HCT116 (cell line): ENCODE results near the gene NDUFAF4. TPM values are rescaled to one million over a fixed set of nuclear protein-coding genes. Genes with fewer than 3 reads are reported as not detected.

ENCODE experiments used
- ATAC-seq: fragments of 200-7000 bp; cut with Tn5 transposase; 2 replicates; pipeline ENCODE4 v1.9.1; 2020; ENCODE audit warnings: mild to moderate bottlenecking, moderate library complexity
- BruUV-seq: library from RNA; stranded (reverse); fragments of 400-500 nt; replicated peaks from 2 replicates; lab custom pipeline; 2021; lab: Mats Ljungman, UMichigan
- CTCF ChIA-PET: fragments of 300-600 bp; sonication (Branson Sonifier 250); formaldehyde crosslinking; loops from one replicate; lab custom pipeline; 2021; ENCODE audit warnings: antibody characterized with exemption; lab: Charles Lee
- POLR2A ChIA-PET: fragments of 300-600, 350-600 bp; sonication (Branson Sonifier 250); formaldehyde crosslinking; loops from one replicate; lab custom pipeline; 2021; ENCODE audit warnings: antibody characterized with exemption; lab: Charles Lee
- RAD21 ChIA-PET, 2 experiments: fragments of 300-600 bp; sonication (Branson Sonifier 250); formaldehyde crosslinking; loops; one replicate each; lab custom pipeline; 2023; ENCODE audit warnings: low total read pairs in 2 of 2; ENCODE audit not compliant: uncharacterized antibody in 2 of 2, unreplicated experiment in 2 of 2, low non-redundant PET in 1 of 2; lab: Charles Lee
- DNase-seq: peaks from one replicate; pipeline ENCODE4 v3.0.0-alpha.2; 2010; ENCODE audit warnings: low read depth, low spot score
- H2AFZ ChIP-seq: fragments of 200-600 bp; shearing (Covaris generic), sonication (generic); 2 replicates; pipeline ENCODE4 v1.6.1; 2017; ENCODE audit warnings: low read depth, mixed run types, mixed read lengths, antibody characterized with exemption, low read length; ENCODE audit not compliant: poor library complexity, severe bottlenecking
- H3K27ac ChIP-seq: 2 replicates; pipeline ENCODE4 v1.5.1; 2012; ENCODE audit warnings: low read depth, low read length
- H3K27me3 ChIP-seq: fragments of 200-600 bp; sonication (generic); 2 replicates; pipeline ENCODE4 v1.6.1; 2016; ENCODE audit warnings: mixed run types, low read length, mixed read lengths; ENCODE audit not compliant: insufficient read depth
- H3K36me3 ChIP-seq, 2 experiments: fragments of 200-500 bp in 1 of 2; fragments of 200-600 bp in 1 of 2; sonication (Bioruptor generic) in 1 of 2; sonication (generic) in 1 of 2; 2 replicates each; pipeline versions ENCODE4 v1.5.1 to v1.6.1; 2014 to 2016; ENCODE audit warnings: low read length in 2 of 2, inconsistent platforms in 1 of 2, mixed read lengths in 1 of 2, mixed run types in 1 of 2; ENCODE audit not compliant: insufficient read depth in 2 of 2, control insufficient read depth in 1 of 2
- H3K4me1 ChIP-seq, 2 experiments: fragments of 200-600 bp in 1 of 2; sonication (generic) in 1 of 2; 2 replicates each; pipeline versions ENCODE4 v1.5.1 to v1.6.1; 2012 to 2017; ENCODE audit warnings: low read length in 2 of 2, inconsistent platforms in 1 of 2, mild to moderate bottlenecking in 1 of 2, mixed read lengths in 1 of 2, mixed run types in 1 of 2, moderate library complexity in 1 of 2; ENCODE audit not compliant: insufficient read depth in 2 of 2, control insufficient read depth in 1 of 2
- H3K4me2 ChIP-seq: fragments of 200-600 bp; sonication (generic); 2 replicates; pipeline ENCODE4 v1.6.1; 2017; ENCODE audit warnings: mixed run types, low read length, mixed read lengths
- H3K4me3 ChIP-seq, 2 experiments: fragments of 200-600 bp in 1 of 2; sonication (generic) in 1 of 2; replicated peaks in 1 of 2; 2 replicates each; pipeline ENCODE4 v1.5.1; 2011 to 2016; ENCODE audit warnings: low read length in 2 of 2, control low read depth in 1 of 2, low read depth in 1 of 2, mild to moderate bottlenecking in 1 of 2, mixed read lengths in 1 of 2, mixed run types in 1 of 2
- H3K79me2 ChIP-seq: fragments of 200-600 bp; sonication (generic); 2 replicates; pipeline ENCODE4 v1.6.1; 2017; ENCODE audit warnings: mild to moderate bottlenecking, mixed run types, low read length, moderate library complexity, mixed read lengths; ENCODE audit not compliant: insufficient read depth
- H3K9ac ChIP-seq: fragments of 200-600 bp; sonication (generic); 2 replicates; pipeline ENCODE4 v1.6.1; 2016; ENCODE audit warnings: low read length, mixed read lengths
- H3K9me2 ChIP-seq: fragments of 200-600 bp; sonication (generic), shearing (Covaris generic); 2 replicates; pipeline ENCODE4 v1.6.1; 2017; ENCODE audit warnings: mixed run types, mild to moderate bottlenecking, moderate library complexity; ENCODE audit not compliant: insufficient read depth
- H3K9me3 ChIP-seq, 2 experiments: fragments of 200-500 bp in 1 of 2; fragments of 200-600 bp in 1 of 2; sonication (Bioruptor generic) in 1 of 2; sonication (generic) in 1 of 2; 2 replicates each; pipeline ENCODE4 v1.6.1; 2014 to 2017; ENCODE audit warnings: low read length in 2 of 2, mixed read lengths in 2 of 2, inconsistent platforms in 1 of 2, low read depth in 1 of 2, mild to moderate bottlenecking in 1 of 2, mixed run types in 1 of 2, moderate library complexity in 1 of 2; ENCODE audit not compliant: control insufficient read depth in 1 of 2, insufficient read depth in 1 of 2
- H4K20me1 ChIP-seq: fragments of 200-600 bp; sonication (generic), shearing (Covaris generic); 2 replicates; pipeline ENCODE4 v1.6.1; 2017; ENCODE audit warnings: mixed run types, mild to moderate bottlenecking, moderate library complexity; ENCODE audit not compliant: insufficient read depth
- ATF3 ChIP-seq: IDR thresholded peaks from 2 replicates; pipeline ENCODE4 v1.6.1; 2012
- CTCF ChIP-seq, 3 experiments: fragments of 200-600 bp in 1 of 3; sonication (generic) in 1 of 3; IDR thresholded peaks in 2 of 3; conservative IDR thresholded peaks in 1 of 3; 2 replicates each; pipeline ENCODE4 v1.5.1; 2012 to 2017; ENCODE audit warnings: low read depth in 2 of 3, low read length in 2 of 3, antibody characterized with exemption in 1 of 3, borderline replicate concordance in 1 of 3, control low read depth in 1 of 3, mild to moderate bottlenecking in 1 of 3, mixed read lengths in 1 of 3, mixed run types in 1 of 3, moderate library complexity in 1 of 3; ENCODE audit not compliant: insufficient read depth in 1 of 3
- ELF1 ChIP-seq: IDR thresholded peaks from 2 replicates; pipeline ENCODE4 v1.6.1; 2012; ENCODE audit warnings: low read depth, borderline replicate concordance
- EZH2 ChIP-seq: fragments of 200-600 bp; sonication (generic); IDR thresholded peaks from 2 replicates; pipeline ENCODE4 v1.6.1; 2017; ENCODE audit warnings: antibody characterized with exemption, mixed run types
- RAD21 ChIP-seq: IDR thresholded peaks from 2 replicates; pipeline ENCODE4 v1.6.1; 2012; ENCODE audit warnings: low read depth, mild to moderate bottlenecking
- SIN3A ChIP-seq: IDR thresholded peaks from 2 replicates; pipeline ENCODE4 v1.6.1; 2012; ENCODE audit warnings: low read depth
- SP1 ChIP-seq: IDR thresholded peaks from 2 replicates; pipeline ENCODE4 v1.6.1; 2012; ENCODE audit warnings: low read depth
- TCF7L2 ChIP-seq: IDR thresholded peaks from 2 replicates; pipeline ENCODE4 v1.7.0; 2011; ENCODE audit warnings: borderline replicate concordance, inconsistent platforms; ENCODE audit not compliant: insufficient read depth, insufficient read length; ENCODE audit errors: extremely low read depth
- ZBTB33 ChIP-seq: IDR thresholded peaks from 2 replicates; pipeline ENCODE4 v1.6.1; 2011; ENCODE audit warnings: mild to moderate bottlenecking, low read length, moderate library complexity; ENCODE audit not compliant: insufficient replicate concordance; ENCODE audit errors: extremely low read depth
- ZFX ChIP-seq: fragments of 450-650 bp; IDR thresholded peaks from 2 replicates; pipeline ENCODE4 v1.6.1; 2017
- ZNF274 ChIP-seq: fragments of 200-500 bp; sonication (Bioruptor generic); IDR thresholded peaks from 2 replicates; pipeline ENCODE4 v1.6.1; 2014; ENCODE audit warnings: mild to moderate bottlenecking, low read depth, low read length, inconsistent platforms
- intact Hi-C: fragments of 100-400 bp; cut with micrococcal nuclease; formaldehyde crosslinking; loops from 2 replicates; pipeline ENCODE4 v1.10.0; 2022
- total RNA-seq: library from RNA; stranded (reverse); gene quantifications from one replicate; pipeline ENCODE4 v1.2.1, GENCODE V29; 2021; ENCODE audit not compliant: unreplicated experiment

Gene NDUFAF4
- total RNA-seq, 1 experiment from 2014 or later, result 62.4 TPM

GRCh38 chr6:96853083-96853482 is 44.6 kb downstream of the NDUFAF4 start:
- intact Hi-C loops, result no loop called here
- POLR2A ChIA-PET, result no interaction called here
- no peaks in the 10 kb centered on the region for H3K4me1 ChIP-seq
- no TSS peak for BruUV-seq
- no peaks in the 10 kb centered on the region for H3K9me3 ChIP-seq
- H3K27ac ChIP-seq, result no peak overlapping the region
- no peak for DNase-seq
- H2AFZ ChIP-seq, result no peak overlapping the region
- H3K79me2 ChIP-seq, result no peaks in the 10 kb centered on the region
- H3K9me2 ChIP-seq, result no peaks in the 10 kb centered on the region
- no peaks in the 10 kb centered on the region for H3K36me3 ChIP-seq
- H3K4me3 ChIP-seq, result no peak overlapping the region
- RAD21 ChIA-PET, result no interaction called here
- no peak overlapping the region for H3K9ac ChIP-seq
- CTCF ChIA-PET, result no interaction called here
- ATAC-seq, result no peak
- TF ChIP-seq SP1 (no peak), SIN3A (no peak), ELF1 (no peak), CTCF (IDR thresholded peaks at IDR 0.05 in 2 of 3, conservative IDR thresholded peaks at IDR 0.05 in 1 of 3; ENCODE audit: borderline replicate concordance in 1 of 3, insufficient read depth in 1 of 3, low read depth in 2 of 3, low read length in 2 of 3) (no peak), ZFX (no peak), TCF7L2 (no peak), EZH2 (no peak), RAD21 (no peak), ZBTB33 (no peak), ATF3 (no peak), ZNF274 (no peak)
- H3K4me2 ChIP-seq, result no peak overlapping the region
- H3K27me3 ChIP-seq, result no peaks in the 10 kb centered on the region
- H4K20me1 ChIP-seq, result no peaks in the 10 kb centered on the region
